HEK293 (cell line): ENCODE data around the gene SHROOM1.

Source experiments
- CTCF ChIA-PET: fragments of 350-600 bp; formaldehyde crosslinking; extraction: SDS; loops from one replicate; lab custom pipeline; 2021; ENCODE audit warnings: antibody characterized with exemption; lab: Yijun Ruan, JAX
- POLR2A ChIA-PET: fragments of 300-600 bp; formaldehyde crosslinking; extraction: SDS; loops from one replicate; lab custom pipeline; 2020; ENCODE audit warnings: antibody characterized with exemption, inconsistent platforms; lab: Yijun Ruan, JAX
- H3K27ac ChIP-seq: fragments of 200-500 bp; sonication (Bioruptor generic); 2 replicates; pipeline ENCODE4 v1.5.1; 2014; ENCODE audit warnings: low read depth, low read length, control low read depth, inconsistent platforms; ENCODE audit errors: extremely low read depth
- H3K36me3 ChIP-seq, 2 experiments: fragments of 200-500 bp in 1 of 2; sonication (Bioruptor generic) in 1 of 2; 1 replicate in 1 of 2; 2 replicates in 1 of 2; pipeline ENCODE4 v1.5.1; 2014 to 2017; ENCODE audit warnings: inconsistent platforms in 2 of 2, low read length in 2 of 2; ENCODE audit not compliant: control insufficient read depth in 2 of 2, insufficient read depth in 1 of 2
- H3K4me1 ChIP-seq: fragments of 200-500 bp; sonication (Bioruptor generic); 2 replicates; pipeline ENCODE4 v1.5.1; 2014; ENCODE audit warnings: mild to moderate bottlenecking, low read length, inconsistent platforms; ENCODE audit not compliant: control insufficient read depth, insufficient read depth
- H3K4me3 ChIP-seq: 2 replicates; pipeline ENCODE4 v1.5.1; 2011; ENCODE audit warnings: low read depth, mild to moderate bottlenecking, control low read depth, low read length, moderate library complexity
- H3K9me3 ChIP-seq: fragments of 200-500 bp; sonication (Bioruptor generic); 2 replicates; pipeline ENCODE4 v1.5.1; 2014; ENCODE audit warnings: low read depth, low read length, inconsistent platforms; ENCODE audit not compliant: control insufficient read depth, insufficient read depth
- BCL11B ChIP-seq: fragments of 450-650 bp; formaldehyde crosslinking; IDR thresholded peaks from 2 replicates; pipeline ENCODE4 v1.5.1; 2016; ENCODE audit warnings: low read depth, missing biosample characterization, missing genetic modification characterization
- HOXD13 ChIP-seq: sonication (generic); formaldehyde crosslinking; IDR thresholded peaks from 2 replicates; pipeline ENCODE4 v1.8.0; 2022; ENCODE audit warnings: missing genetic modification reagents, borderline replicate concordance
- KLF8 ChIP-seq: fragments of 450-650 bp; formaldehyde crosslinking; IDR thresholded peaks from 2 replicates; pipeline ENCODE4 v1.5.1; 2016; ENCODE audit warnings: missing biosample characterization, missing genetic modification characterization
- PBX3 ChIP-seq: sonication (generic); formaldehyde crosslinking; IDR thresholded peaks from 2 replicates; pipeline ENCODE4 v1.8.1; 2022; ENCODE audit warnings: mild to moderate bottlenecking, moderate library complexity, missing genetic modification reagents
- REPIN1 ChIP-seq: fragments of 450-650 bp; formaldehyde crosslinking; IDR thresholded peaks from 2 replicates; pipeline ENCODE4 v1.5.1; 2017; ENCODE audit warnings: missing biosample characterization, missing genetic modification characterization, low read depth
- SCRT2 ChIP-seq: fragments of 450-650 bp; formaldehyde crosslinking; IDR thresholded peaks from 2 replicates; pipeline ENCODE4 v1.5.1; 2016; ENCODE audit warnings: missing biosample characterization, missing genetic modification characterization
- SP3 ChIP-seq: fragments of 450-650 bp; formaldehyde crosslinking; IDR thresholded peaks from 2 replicates; pipeline ENCODE4 v1.5.1; 2016; ENCODE audit warnings: missing biosample characterization, missing genetic modification characterization
- TRIM28 ChIP-seq: IDR thresholded peaks from 2 replicates; pipeline ENCODE4 v1.6.1; 2011; ENCODE audit warnings: low read length, control low read depth, borderline replicate concordance
- ZBTB7A ChIP-seq: fragments of 450-650 bp; formaldehyde crosslinking; IDR thresholded peaks from 2 replicates; pipeline ENCODE4 v1.5.1; 2016; ENCODE audit warnings: low read depth, missing biosample characterization, missing genetic modification characterization
- ZBTB8A ChIP-seq: fragments of 450-650 bp; formaldehyde crosslinking; IDR thresholded peaks from 2 replicates; pipeline ENCODE4 v1.5.1; 2016; ENCODE audit warnings: missing biosample characterization, missing genetic modification characterization
- ZFHX2 ChIP-seq: fragments of 450-650 bp; formaldehyde crosslinking; conservative IDR thresholded peaks from 2 replicates; pipeline ENCODE4 v1.5.1; 2016; ENCODE audit warnings: missing biosample characterization, missing genetic modification characterization
- ZFP3 ChIP-seq: fragments of 450-650 bp; formaldehyde crosslinking; IDR thresholded peaks from 2 replicates; pipeline ENCODE4 v1.5.1; 2016; ENCODE audit warnings: low read depth, missing biosample characterization, missing genetic modification characterization
- ZFP41 ChIP-seq: fragments of 450-650 bp; formaldehyde crosslinking; IDR thresholded peaks from 2 replicates; pipeline ENCODE4 v1.5.1; 2016; ENCODE audit warnings: missing biosample characterization, missing genetic modification characterization, borderline replicate concordance
- ZNF146 ChIP-seq: fragments of 450-650 bp; formaldehyde crosslinking; IDR thresholded peaks from 2 replicates; pipeline ENCODE4 v1.5.1; 2016; ENCODE audit warnings: missing biosample characterization, missing genetic modification characterization
- ZNF148 ChIP-seq: fragments of 450-650 bp; formaldehyde crosslinking; IDR thresholded peaks from 2 replicates; pipeline ENCODE4 v1.5.0; 2017; ENCODE audit warnings: missing biosample characterization, missing genetic modification characterization, borderline replicate concordance
- ZNF184 ChIP-seq: fragments of 450-650 bp; IDR thresholded peaks from 2 replicates; pipeline ENCODE4 v1.5.1; 2018; ENCODE audit warnings: missing biosample characterization, mild to moderate bottlenecking, missing genetic modification characterization
- ZNF214 ChIP-seq: fragments of 450-650 bp; formaldehyde crosslinking; IDR thresholded peaks from 2 replicates; pipeline ENCODE4 v1.5.1; 2017; ENCODE audit warnings: missing biosample characterization, mild to moderate bottlenecking, missing genetic modification characterization, borderline replicate concordance
- ZNF561 ChIP-seq: fragments of 450-650 bp; IDR thresholded peaks from 2 replicates; pipeline ENCODE4 v1.5.1; 2018; ENCODE audit warnings: missing biosample characterization, missing genetic modification characterization, borderline replicate concordance
- ZNF639 ChIP-seq: fragments of 450-650 bp; formaldehyde crosslinking; IDR thresholded peaks from 2 replicates; pipeline ENCODE4 v1.5.1; 2016; ENCODE audit warnings: missing biosample characterization, missing genetic modification characterization
- ZNF670 ChIP-seq: fragments of 450-650 bp; formaldehyde crosslinking; IDR thresholded peaks from 2 replicates; pipeline ENCODE4 v1.5.1; 2016; ENCODE audit warnings: missing biosample characterization, missing genetic modification characterization, low read depth
- ZNF791 ChIP-seq: fragments of 450-650 bp; formaldehyde crosslinking; IDR thresholded peaks from 2 replicates; pipeline ENCODE4 v1.5.1; 2016; ENCODE audit warnings: missing biosample characterization, missing genetic modification characterization
- ZXDB ChIP-seq: fragments of 450-650 bp; formaldehyde crosslinking; IDR thresholded peaks from 2 replicates; pipeline ENCODE4 v1.5.1; 2016; ENCODE audit warnings: missing biosample characterization, missing genetic modification characterization
- TF ChIP-seq, protein P1 (sequence below): fragments of 450-650 bp; formaldehyde crosslinking; IDR thresholded peaks from 2 replicates; pipeline ENCODE4 v1.5.1; 2017; ENCODE audit warnings: missing biosample characterization, missing genetic modification characterization
- TF ChIP-seq, protein P2 (sequence below): fragments of 450-650 bp; formaldehyde crosslinking; IDR thresholded peaks from 2 replicates; pipeline ENCODE4 v1.5.1; 2016; ENCODE audit warnings: missing biosample characterization, missing genetic modification characterization

SHROOM1 gene

DNA sequence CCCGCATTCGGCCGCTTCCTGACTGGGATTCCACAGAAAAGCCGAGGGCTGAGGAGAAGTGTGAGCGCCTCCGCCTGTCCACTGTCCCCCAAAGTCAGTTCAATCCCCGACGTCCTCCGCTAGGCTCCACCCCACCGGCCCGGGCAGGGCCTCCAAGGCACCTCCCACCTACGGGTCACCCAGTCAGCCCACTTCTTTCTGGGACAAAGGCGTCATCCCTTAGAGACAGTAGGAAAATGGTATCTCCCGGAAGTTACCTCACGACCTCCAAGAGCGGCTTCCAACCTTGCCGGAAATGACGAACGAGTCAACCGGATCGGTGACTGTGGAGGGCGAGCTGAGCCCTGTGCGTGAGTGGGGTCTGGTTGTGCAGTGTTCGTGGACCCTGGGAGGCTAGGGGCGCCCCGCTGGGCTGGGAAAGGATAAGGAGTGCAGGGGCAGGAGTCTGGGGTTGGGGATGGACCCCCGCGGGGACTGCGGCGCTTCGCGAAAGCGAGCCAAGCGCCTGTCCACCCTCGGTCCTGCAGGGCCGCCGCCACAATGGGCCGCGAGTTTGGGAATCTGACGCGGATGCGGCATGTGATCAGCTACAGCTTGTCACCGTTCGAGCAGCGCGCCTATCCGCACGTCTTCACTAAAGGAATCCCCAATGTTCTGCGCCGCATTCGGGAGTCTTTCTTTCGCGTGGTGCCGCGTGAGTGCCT lies 36.0 kb upstream of the SHROOM1 start, which contains the start of the genes GDF9 and UQCRQ (continued):
- TF ChIP-seq ZBTB8A (tag by site-specific recombination) (peak; percentile 100), ZNF791 (tag by site-specific recombination) (no peak), ZFHX2 (tag by site-specific recombination) (peak; percentile 93), KLF8 (peak; percentile 78), ZFP3 (no peak), ZNF214 (tag by site-specific recombination) (no peak), PBX3 (peak; percentile 8; the same call in 1 of the 2 replicates), SP3 (tag by site-specific recombination) (peak; percentile 93), ZBTB7A (0 out of 2 replicates have a peak, but pooled peaks have one; percentile 21), ZNF148 (tag by site-specific recombination) (no peak), HOXD13 (CRISPR knock-in tag) (no peak), ZNF184 (tag by site-specific recombination) (no peak), ZFP41 (tag by site-specific recombination) (no peak), ZNF639 (tag by site-specific recombination) (peak; percentile 34; the same call in 1 of the 2 replicates)
- TF ChIP-seq, protein P1, sequence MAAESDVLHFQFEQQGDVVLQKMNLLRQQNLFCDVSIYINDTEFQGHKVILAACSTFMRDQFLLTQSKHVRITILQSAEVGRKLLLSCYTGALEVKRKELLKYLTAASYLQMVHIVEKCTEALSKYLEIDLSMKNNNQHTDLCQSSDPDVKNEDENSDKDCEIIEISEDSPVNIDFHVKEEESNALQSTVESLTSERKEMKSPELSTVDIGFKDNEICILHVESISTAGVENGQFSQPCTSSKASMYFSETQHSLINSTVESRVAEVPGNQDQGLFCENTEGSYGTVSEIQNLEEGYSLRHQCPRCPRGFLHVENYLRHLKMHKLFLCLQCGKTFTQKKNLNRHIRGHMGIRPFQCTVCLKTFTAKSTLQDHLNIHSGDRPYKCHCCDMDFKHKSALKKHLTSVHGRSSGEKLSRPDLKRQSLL (tag by site-specific recombination) = no peak
- TF ChIP-seq, protein P2, sequence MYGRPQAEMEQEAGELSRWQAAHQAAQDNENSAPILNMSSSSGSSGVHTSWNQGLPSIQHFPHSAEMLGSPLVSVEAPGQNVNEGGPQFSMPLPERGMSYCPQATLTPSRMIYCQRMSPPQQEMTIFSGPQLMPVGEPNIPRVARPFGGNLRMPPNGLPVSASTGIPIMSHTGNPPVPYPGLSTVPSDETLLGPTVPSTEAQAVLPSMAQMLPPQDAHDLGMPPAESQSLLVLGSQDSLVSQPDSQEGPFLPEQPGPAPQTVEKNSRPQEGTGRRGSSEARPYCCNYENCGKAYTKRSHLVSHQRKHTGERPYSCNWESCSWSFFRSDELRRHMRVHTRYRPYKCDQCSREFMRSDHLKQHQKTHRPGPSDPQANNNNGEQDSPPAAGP = 0 out of 2 replicates have a peak, but pooled peaks have one; percentile 43

GRCh38 chr5:132865668-132866341 lies 35.4 kb upstream of the SHROOM1 start:
- POLR2A ChIA-PET = interaction anchor here (0.8 to 2.2 kb wide), 10 partner anchors 11 to 572 kb away, joined by 3 to 12 read pairs (median 4); partner anchors contain the start of genes HSPA4 and KIF3A

More at GRCh38 chr5:132865668-132866341, 35.4 kb upstream of the SHROOM1 start:
- TF ChIP-seq ZNF561 (peak; percentile 40; the same call in 1 of the 2 replicates), ZNF670 (no peak), BCL11B (tag by site-specific recombination) (0 out of 2 replicates have a peak, but pooled peaks have one; percentile 75), ZXDB (no peak), ZNF146 (tag by site-specific recombination) (0 out of 2 replicates have a peak, but pooled peaks have one; percentile 6), TRIM28 (no peak), REPIN1 (tag by site-specific recombination) (0 out of 2 replicates have a peak, but pooled peaks have one; percentile 32), SCRT2 (tag by site-specific recombination) (peak; percentile 79)
- CTCF ChIA-PET = interaction anchor here (0.6 to 1.5 kb wide), 8 partner anchors 9 to 703 kb away, joined by 3 to 6 read pairs (median 4); no protein-coding TSS in a partner anchor
- H3K4me1 ChIP-seq = peaks cover 6% of the 10 kb centered on the region; the same call in 1 of the 2 replicates
- H3K9me3 ChIP-seq = no peaks in the 10 kb centered on the region
- peak overlapping the region; percentile 50 for H3K27ac ChIP-seq
- H3K36me3 ChIP-seq = peaks cover 13 to 31% of the 10 kb centered on the region in 2 experiments; a peak in 2 of 3 replicates
- peak overlapping the region; percentile 96 for H3K4me3 ChIP-seq
